IMR-90 (cell line): ENCODE results near the gene HOXD10. TPM values are rescaled to one million over a fixed set of nuclear protein-coding genes. Genes with fewer than 3 reads are reported as not detected.

Source experiments
- ATAC-seq: fragments of 200-7000 bp; cut with Tn5 transposase; 2 replicates; pipeline ENCODE4 v1.9.1; 2020; ENCODE audit warnings: low read depth, mild to moderate bottlenecking, moderate library complexity
- BruUV-seq: library from RNA; stranded (reverse); fragments of 400-500 nt; replicated peaks from 2 replicates; lab custom pipeline; 2021; lab: Mats Ljungman, UMichigan
- CTCF ChIA-PET: fragments of 300-600 bp; formaldehyde crosslinking; extraction: SDS; loops from one replicate; lab custom pipeline; 2021; ENCODE audit warnings: antibody characterized with exemption; lab: Yijun Ruan, JAX
- POLR2A ChIA-PET: fragments of 300-600 bp; sonication (Branson Sonifier 250); formaldehyde crosslinking; loops from one replicate; lab custom pipeline; 2022; ENCODE audit warnings: antibody characterized with exemption; ENCODE audit not compliant: unreplicated experiment; lab: Charles Lee
- DNase-seq: peaks from one replicate; pipeline ENCODE4 v3.0.0; 2013
- H2AFZ ChIP-seq: replicated peaks from 2 replicates; pipeline ENCODE3; 2013; ENCODE audit warnings: low read length, mild to moderate bottlenecking; ENCODE audit not compliant: poor library complexity
- H2AK5ac ChIP-seq: 2 replicates; pipeline ENCODE4 v1.6.1; 2013; ENCODE audit warnings: low read depth, low read length, inconsistent platforms
- H2AK9ac ChIP-seq: replicated peaks from 2 replicates; pipeline ENCODE3; 2013; ENCODE audit warnings: mild to moderate bottlenecking, low read depth, low read length, moderate library complexity; ENCODE audit not compliant: poor library complexity
- H2BK120ac ChIP-seq: 2 replicates; pipeline ENCODE4 v1.6.1; 2013; ENCODE audit warnings: low read depth, low read length, inconsistent platforms
- H2BK15ac ChIP-seq: 3 replicates; pipeline ENCODE4 v1.6.1; 2013; ENCODE audit warnings: low read depth, low read length, inconsistent platforms
- H2BK20ac ChIP-seq: 2 replicates; pipeline ENCODE4 v1.6.1; 2013; ENCODE audit warnings: low read depth, mild to moderate bottlenecking, inconsistent platforms, low read length, moderate library complexity
- H2BK5ac ChIP-seq: 2 replicates; pipeline ENCODE4 v1.6.1; 2013; ENCODE audit warnings: mild to moderate bottlenecking, low read depth, low read length, inconsistent platforms; ENCODE audit not compliant: poor library complexity, severe bottlenecking
- H3K14ac ChIP-seq: replicated peaks from 2 replicates; pipeline ENCODE4 v1.6.1; 2013; ENCODE audit warnings: low read depth, low read length, inconsistent platforms
- H3K18ac ChIP-seq: 2 replicates; pipeline ENCODE4 v1.6.1; 2013; ENCODE audit warnings: low read depth, low read length, control low read depth
- H3K23ac ChIP-seq: 2 replicates; pipeline ENCODE4 v1.6.1; 2013; ENCODE audit warnings: low read depth, low read length, inconsistent platforms
- H3K27ac ChIP-seq: 2 replicates; pipeline ENCODE4 v1.5.1; 2013; ENCODE audit warnings: mild to moderate bottlenecking, control low read depth, low read length; ENCODE audit not compliant: insufficient read depth
- H3K27me3 ChIP-seq: 2 replicates; pipeline ENCODE4 v1.6.1; 2013; ENCODE audit warnings: low read length; ENCODE audit not compliant: control insufficient read depth, insufficient read depth
- H3K36me3 ChIP-seq: 2 replicates; pipeline ENCODE4 v1.6.1; 2013; ENCODE audit warnings: low read length, mixed read lengths; ENCODE audit not compliant: control insufficient read depth, insufficient read depth
- H3K4ac ChIP-seq: 2 replicates; pipeline ENCODE4 v1.6.1; 2013; ENCODE audit warnings: low read depth, low read length, inconsistent platforms
- H3K4me1 ChIP-seq: 2 replicates; pipeline ENCODE4 v1.6.1; 2013; ENCODE audit warnings: low read length, mixed read lengths; ENCODE audit not compliant: control insufficient read depth, insufficient read depth
- H3K4me2 ChIP-seq: 2 replicates; pipeline ENCODE4 v1.6.1; 2013; ENCODE audit warnings: low read depth, mild to moderate bottlenecking, control low read depth, low read length, moderate library complexity
- H3K4me3 ChIP-seq: 2 replicates; pipeline ENCODE4 v1.5.1; 2013; ENCODE audit warnings: low read depth, mild to moderate bottlenecking, control low read depth, low read length, moderate library complexity; ENCODE audit not compliant: insufficient read depth
- H3K56ac ChIP-seq: 2 replicates; pipeline ENCODE4 v1.6.1; 2013; ENCODE audit warnings: low read length, inconsistent platforms; ENCODE audit not compliant: insufficient read depth; ENCODE audit errors: extremely low read depth
- H3K79me1 ChIP-seq, 2 experiments: 2 replicates each; pipeline ENCODE4 v1.6.1; 2013; ENCODE audit warnings: low read length in 2 of 2, inconsistent platforms in 1 of 2, low read depth in 1 of 2
- H3K9ac ChIP-seq: 2 replicates; pipeline ENCODE4 v1.6.1; 2013; ENCODE audit warnings: low read depth, low read length, control low read depth
- H3K9me1 ChIP-seq: 2 replicates; pipeline ENCODE4 v1.6.1; 2013; ENCODE audit warnings: low read length, inconsistent platforms; ENCODE audit not compliant: insufficient read depth
- H3K9me3 ChIP-seq: 2 replicates; pipeline ENCODE4 v1.6.1; 2013; ENCODE audit warnings: low read length; ENCODE audit not compliant: control insufficient read depth, insufficient read depth
- H4K20me1 ChIP-seq: 2 replicates; pipeline ENCODE4 v1.6.1; 2013; ENCODE audit warnings: low read length, inconsistent platforms; ENCODE audit not compliant: insufficient read depth
- H4K5ac ChIP-seq: 2 replicates; pipeline ENCODE4 v1.6.1; 2013; ENCODE audit warnings: mild to moderate bottlenecking, low read depth, low read length, control low read depth
- H4K8ac ChIP-seq, 2 experiments: 2 replicates each; pipeline ENCODE4 v1.6.1; 2013; ENCODE audit warnings: low read depth in 2 of 2, low read length in 2 of 2, control low read depth in 1 of 2, inconsistent platforms in 1 of 2
- H4K91ac ChIP-seq: 2 replicates; pipeline ENCODE4 v1.6.1; 2013; ENCODE audit warnings: low read depth, low read length, inconsistent platforms; ENCODE audit not compliant: insufficient read depth
- BHLHE40 ChIP-seq: fragments of 150-350 bp; IDR thresholded peaks from 2 replicates; pipeline ENCODE4 v1.6.1; 2016; ENCODE audit warnings: mild to moderate bottlenecking, low read depth, low read length
- MXI1 ChIP-seq: IDR thresholded peaks from 2 replicates; pipeline ENCODE4 v1.6.1; 2012; ENCODE audit warnings: low read depth, mild to moderate bottlenecking, low read length, moderate library complexity, borderline replicate concordance
- RAD21 ChIP-seq: IDR thresholded peaks from 2 replicates; pipeline ENCODE4 v1.6.1; 2012; ENCODE audit warnings: low read length, improper control_type of control experiment
- RFX5 ChIP-seq: IDR thresholded peaks from 2 replicates; pipeline ENCODE4 v1.8.0; 2012; ENCODE audit warnings: low read depth, mild to moderate bottlenecking, low read length, moderate library complexity
- WGBS, 2 experiments: methylation state at CpG; one replicate each; pipeline versions ENCODE4 v1.1.5 to v1.1.7; 2013; ENCODE audit warnings: missing lambda C conversion rate in 2 of 2; ENCODE audit not compliant: insufficient read length in 1 of 2; ENCODE audit errors: extremely low coverage in 2 of 2; 5-methylcytosine and 5-hydroxymethylcytosine counted together
- dilution Hi-C: fragments of 300-500 bp; cut with HindIII; formaldehyde crosslinking; loops from one replicate; pipeline ENCODE4 v1.14.3; 2018; ENCODE audit warnings: low sequenced_read_pairs; ENCODE audit not compliant: unreplicated experiment
- in situ Hi-C: fragments of 300-500 bp; cut with MboI; formaldehyde crosslinking; loops from 3 replicates; pipeline ENCODE4 v1.14.3; 2019; ENCODE audit warnings: low sequenced_read_pairs, inconsistent platforms, mixed read lengths
- intact Hi-C: fragments of 100-400 bp; cut with micrococcal nuclease; formaldehyde crosslinking; loops from 2 replicates; pipeline ENCODE4 v1.10.0; 2022
- polyA plus RNA-seq, 3 experiments: library from polyadenylated mRNA; depleted of rRNA; stranded (reverse); fragments of >200 nt; gene quantifications; 2 replicates each; pipeline ENCODE4 v1.2.3, GENCODE V29; 2012; ENCODE audit warnings: low replicate concordance in 1 of 3
- total RNA-seq: library from RNA; depleted of rRNA; stranded (reverse); fragments of >200 nt; gene quantifications from 2 replicates; pipeline ENCODE4 v1.2.3, GENCODE V29; 2012
- TF ChIP-seq, protein P1 (sequence below): conservative IDR thresholded peaks from 2 replicates; pipeline ENCODE4 v1.5.1; 2012; ENCODE audit warnings: mild to moderate bottlenecking, low read depth, low read length, improper control_type of control experiment
- TF ChIP-seq, protein P2 (sequence below): fragments of 150-350 bp; IDR thresholded peaks from 2 replicates; pipeline ENCODE4 v1.6.1; 2016; ENCODE audit warnings: low read depth, mild to moderate bottlenecking, low read length, moderate library complexity, borderline replicate concordance

Gene HOXD10
- total and polyA plus RNA-seq, 2 of the 4 experiments (the other 2 are of a cell fraction): not detected

DNA sequence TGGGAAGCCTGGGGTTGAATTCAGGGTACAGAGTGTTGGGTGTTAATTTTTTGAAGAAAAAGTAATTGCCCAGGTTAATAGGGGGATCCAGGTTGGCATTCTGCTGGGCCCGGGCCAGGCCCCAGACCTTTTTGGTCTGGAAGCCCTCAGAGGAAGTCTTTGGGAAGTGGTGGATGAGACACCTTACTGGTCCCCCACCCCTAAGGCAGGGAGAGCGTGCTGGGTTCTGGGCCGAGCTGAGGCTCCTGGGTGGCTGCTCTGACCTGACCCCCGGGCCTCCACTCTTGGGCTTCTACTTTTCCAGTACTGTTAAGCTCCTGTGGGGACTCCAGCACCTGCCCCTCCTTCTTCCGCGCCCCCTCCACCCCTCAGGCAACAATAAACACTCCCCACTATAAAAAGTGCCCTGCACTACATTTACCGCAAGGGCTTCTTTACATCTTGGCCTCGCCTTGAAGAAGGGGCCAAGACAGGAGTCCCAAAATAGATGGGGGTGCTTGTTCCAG, 39.8 kb downstream of the HOXD10 start:
- Histone ChIP-seq H4K91ac (no peak overlapping the region), H3K56ac (no peak overlapping the region), H2AFZ (no peak overlapping the region), H3K4me2 (no peak overlapping the region), H3K4ac (no peak overlapping the region), H3K14ac (no peak overlapping the region), H3K9me3 (peaks cover 16% of the 10 kb centered on the region), H2AK9ac (no peak overlapping the region), H3K79me1 (no peaks in the 10 kb centered on the region), H3K4me3 (no peak overlapping the region), H3K36me3 (no peaks in the 10 kb centered on the region), H2BK5ac (no peak overlapping the region), H2AK5ac (no peak overlapping the region), H3K27me3 (peaks cover 91% of the 10 kb centered on the region), H3K4me1 (no peaks in the 10 kb centered on the region), H2BK120ac (no peak overlapping the region), H3K23ac (no peak overlapping the region), H2BK15ac (no peak overlapping the region), H4K5ac (no peak overlapping the region), H4K8ac (no peak overlapping the region), H3K9ac (no peak overlapping the region), H2BK20ac (no peak overlapping the region), H3K27ac (no peak overlapping the region), H3K18ac (no peak overlapping the region), H3K9me1 (no peaks in the 10 kb centered on the region), H4K20me1 (no peaks in the 10 kb centered on the region)
- DNase-seq (no peak), ATAC-seq (no peak)
- ChIA-PET CTCF (no interaction called here), POLR2A (no interaction called here)
- 20% methylated on average over 1 of the region's 8 CpGs; no CpG with 5 or more reads in 1 of the 2 experiments for WGBS, 2 experiments
- TF ChIP-seq MXI1 (no peak), RAD21 (no peak), RFX5 (no peak), BHLHE40 (no peak)
- TF ChIP-seq, protein P1, sequence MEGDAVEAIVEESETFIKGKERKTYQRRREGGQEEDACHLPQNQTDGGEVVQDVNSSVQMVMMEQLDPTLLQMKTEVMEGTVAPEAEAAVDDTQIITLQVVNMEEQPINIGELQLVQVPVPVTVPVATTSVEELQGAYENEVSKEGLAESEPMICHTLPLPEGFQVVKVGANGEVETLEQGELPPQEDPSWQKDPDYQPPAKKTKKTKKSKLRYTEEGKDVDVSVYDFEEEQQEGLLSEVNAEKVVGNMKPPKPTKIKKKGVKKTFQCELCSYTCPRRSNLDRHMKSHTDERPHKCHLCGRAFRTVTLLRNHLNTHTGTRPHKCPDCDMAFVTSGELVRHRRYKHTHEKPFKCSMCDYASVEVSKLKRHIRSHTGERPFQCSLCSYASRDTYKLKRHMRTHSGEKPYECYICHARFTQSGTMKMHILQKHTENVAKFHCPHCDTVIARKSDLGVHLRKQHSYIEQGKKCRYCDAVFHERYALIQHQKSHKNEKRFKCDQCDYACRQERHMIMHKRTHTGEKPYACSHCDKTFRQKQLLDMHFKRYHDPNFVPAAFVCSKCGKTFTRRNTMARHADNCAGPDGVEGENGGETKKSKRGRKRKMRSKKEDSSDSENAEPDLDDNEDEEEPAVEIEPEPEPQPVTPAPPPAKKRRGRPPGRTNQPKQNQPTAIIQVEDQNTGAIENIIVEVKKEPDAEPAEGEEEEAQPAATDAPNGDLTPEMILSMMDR: no peak
- TF ChIP-seq, protein P2, sequence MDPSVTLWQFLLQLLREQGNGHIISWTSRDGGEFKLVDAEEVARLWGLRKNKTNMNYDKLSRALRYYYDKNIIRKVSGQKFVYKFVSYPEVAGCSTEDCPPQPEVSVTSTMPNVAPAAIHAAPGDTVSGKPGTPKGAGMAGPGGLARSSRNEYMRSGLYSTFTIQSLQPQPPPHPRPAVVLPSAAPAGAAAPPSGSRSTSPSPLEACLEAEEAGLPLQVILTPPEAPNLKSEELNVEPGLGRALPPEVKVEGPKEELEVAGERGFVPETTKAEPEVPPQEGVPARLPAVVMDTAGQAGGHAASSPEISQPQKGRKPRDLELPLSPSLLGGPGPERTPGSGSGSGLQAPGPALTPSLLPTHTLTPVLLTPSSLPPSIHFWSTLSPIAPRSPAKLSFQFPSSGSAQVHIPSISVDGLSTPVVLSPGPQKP: no peak
- BruUV-seq: no TSS peak
- dilution Hi-C loops: no loop called here
- intact Hi-C loops: no loop called here
- in situ Hi-C loops: no loop called here
